ENCODE results near the gene KRT74. TPM values are rescaled to one million over a fixed set of nuclear protein-coding genes. Genes with fewer than 3 reads are reported as not detected.

Gene KRT74
- total RNA-seq, 1 experiment from 2014 or later: not detected

DNA sequence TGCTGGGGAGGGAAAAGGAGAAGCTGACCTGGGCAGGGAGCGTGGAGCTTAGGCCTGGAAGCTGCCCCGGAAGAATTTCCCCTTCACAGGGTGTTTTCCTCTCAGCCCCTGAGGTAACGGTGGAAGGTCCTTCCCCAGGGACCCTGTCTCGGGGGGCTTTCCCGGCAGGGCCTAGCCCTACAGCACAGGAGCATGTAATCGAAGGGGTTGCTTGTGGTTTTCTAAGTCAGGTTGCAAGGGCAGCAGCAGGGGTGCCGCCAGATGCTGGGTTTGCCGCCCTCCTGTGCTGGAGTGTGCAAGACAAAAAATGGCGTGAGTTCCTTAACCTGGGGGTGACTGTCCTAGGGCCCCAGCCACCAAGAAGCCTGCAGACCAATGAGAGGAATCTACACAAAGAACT, 1.6 kb upstream of the KRT74 start:
- no peak for DNase-seq (ENCODE audit: low read depth)

DNA sequence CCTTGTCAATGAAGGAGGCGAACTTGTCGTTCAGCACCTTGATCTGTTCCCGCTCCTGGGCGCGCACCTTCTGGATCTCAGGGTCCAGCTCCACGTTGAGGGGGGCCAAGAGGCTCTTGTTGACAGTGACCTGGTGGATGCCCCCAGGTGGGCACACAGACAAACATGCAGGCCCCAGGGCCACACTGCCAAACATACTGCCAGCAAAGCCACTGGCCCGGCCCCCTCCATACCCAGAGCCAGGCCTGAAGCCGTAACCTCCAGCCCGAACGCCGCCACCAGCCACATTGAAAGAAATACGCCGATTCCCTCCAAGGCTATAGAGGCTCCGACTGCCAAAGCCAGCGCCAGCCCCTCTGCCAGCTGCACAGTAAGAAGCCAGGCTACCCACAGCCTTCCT, 337 bp downstream of the KRT74 start:
- DNase-seq (ENCODE audit: low read depth): no peak

DNA sequence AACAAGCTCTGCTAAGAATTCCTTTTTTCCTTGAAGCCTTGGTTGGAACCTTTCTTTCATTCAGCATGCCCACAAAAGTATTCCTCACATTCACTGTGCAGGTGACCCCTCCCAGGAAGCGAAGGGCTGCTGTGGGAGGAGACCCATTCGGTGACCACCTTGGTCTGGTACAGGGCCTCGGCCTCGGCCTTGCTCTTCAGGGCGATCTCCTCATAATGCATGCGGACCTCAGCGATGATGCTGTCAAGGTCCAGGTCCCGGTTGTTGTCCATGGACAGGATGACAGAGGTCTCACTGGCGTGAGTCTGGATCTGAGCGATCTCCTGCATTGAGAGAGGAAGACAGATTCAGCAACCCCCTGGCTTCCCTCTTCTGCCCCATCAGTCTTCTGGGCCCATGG, 3.1 kb downstream of the KRT74 start:
- DNase-seq (ENCODE audit: low read depth): no peak

DNA sequence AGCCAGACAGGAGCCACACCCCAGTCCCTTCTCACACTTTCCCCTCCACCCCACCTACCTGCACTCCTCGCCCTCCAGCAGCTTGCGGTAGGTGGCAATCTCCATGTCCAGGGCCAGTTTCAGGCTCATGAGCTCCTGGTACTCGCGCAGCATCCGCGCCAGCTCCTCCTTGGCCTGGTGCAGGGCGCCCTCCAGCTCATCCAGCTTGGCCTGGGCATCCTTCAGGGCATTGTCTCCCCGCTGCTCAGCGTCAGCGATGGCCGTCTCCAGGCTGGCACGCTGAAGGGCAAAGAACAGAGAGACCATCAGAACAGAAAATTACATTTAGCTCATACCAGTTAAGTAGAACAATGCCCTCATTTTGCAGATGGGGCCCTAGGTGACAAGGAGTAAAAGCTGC, 5.5 kb downstream of the KRT74 start:
- DNase-seq (ENCODE audit: low read depth): no peak

DNA sequence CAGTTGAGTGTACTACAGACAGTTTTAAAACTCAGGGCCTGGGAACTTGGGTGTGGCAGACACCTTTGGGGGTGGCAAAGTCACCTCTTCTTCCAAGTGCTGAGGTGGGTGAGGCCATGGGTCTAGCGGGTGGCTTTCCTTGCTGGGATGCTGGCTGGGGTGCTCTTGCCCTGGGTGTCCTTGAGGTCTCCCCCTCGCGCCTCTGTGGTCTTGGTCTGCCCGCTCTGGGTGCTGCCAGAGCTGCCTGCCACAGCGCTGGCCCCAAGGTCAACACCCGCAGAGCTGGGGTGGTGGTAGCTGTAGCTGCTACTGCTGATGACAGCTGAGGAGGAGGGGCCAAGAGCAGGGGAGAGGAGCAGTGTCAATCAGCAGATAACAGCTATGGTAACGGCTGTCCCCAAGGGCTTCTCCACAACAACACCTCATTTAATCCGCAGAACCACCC, 6.8 kb downstream of the KRT74 start:
- DNase-seq (ENCODE audit: low read depth): no peak

DNA sequence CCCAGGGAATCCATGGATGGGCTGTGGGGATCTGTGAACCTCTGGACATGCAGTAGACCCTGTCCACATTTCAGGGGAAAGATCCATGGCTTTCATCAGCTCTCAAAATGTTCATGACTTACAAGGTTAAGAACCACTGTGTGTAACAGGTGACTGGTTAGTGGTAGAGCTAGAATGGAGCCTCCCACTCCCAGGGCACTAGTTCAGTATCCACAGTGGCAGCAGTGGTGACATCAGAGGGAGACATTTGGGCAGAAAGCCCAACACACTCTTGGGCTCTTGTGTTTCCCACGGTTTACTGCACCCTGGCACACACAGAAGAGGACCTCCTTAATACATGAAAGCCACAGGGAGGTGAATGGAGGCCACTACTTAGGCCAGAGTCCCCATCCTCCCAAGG, 9.1 kb downstream of the KRT74 start:
- DNase-seq (ENCODE audit: low read depth): no peak

DNA sequence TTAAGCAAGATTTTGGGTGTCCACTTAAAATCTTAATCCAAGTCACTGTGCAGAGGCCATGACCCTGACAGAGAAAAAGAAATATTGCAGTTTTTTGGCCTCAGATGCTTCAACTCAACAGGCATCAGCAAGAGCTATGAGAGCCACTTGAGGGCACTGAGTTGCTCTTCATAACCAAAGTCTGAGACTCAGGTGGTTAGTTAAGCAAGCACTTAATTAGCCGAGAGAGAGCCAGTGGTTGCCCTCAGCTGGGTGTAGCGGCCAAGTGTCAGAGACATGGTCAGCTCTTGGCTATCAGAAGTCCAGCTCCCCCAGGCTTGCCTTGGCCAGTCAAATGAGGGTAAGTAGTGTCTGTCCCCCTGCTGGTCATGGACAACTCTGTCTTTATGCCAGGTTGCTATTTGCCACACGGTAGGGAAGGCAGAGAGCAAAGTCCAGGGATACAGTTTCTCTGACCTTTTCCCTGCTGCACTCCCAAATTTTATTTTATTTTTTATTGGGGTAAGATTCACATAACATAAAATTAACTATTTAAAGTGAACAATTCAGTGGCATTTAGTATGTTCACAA, 11.7 kb downstream of the KRT74 start:
- DNase-seq (ENCODE audit: low read depth): peak; percentile 9

DNA sequence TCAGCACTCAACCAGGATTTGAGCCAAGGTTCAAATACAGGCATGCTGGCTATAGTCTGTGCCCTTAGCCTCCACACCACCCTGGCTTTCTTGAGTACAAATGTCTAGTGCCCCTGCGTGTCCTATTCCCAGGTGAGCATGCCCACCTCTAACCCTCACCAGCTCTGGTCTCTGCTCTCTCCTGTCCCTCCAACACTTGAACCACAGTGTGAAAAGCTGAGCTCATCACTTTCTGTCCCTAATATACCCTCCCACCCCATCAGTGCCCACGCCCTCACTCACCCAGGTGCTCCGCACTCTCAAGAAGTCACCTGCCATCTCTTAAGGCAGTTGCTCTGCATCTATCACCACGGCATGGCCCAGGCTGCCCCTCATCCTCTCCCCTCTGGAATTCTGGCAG, 13.7 kb downstream of the KRT74 start:
- DNase-seq (ENCODE audit: low read depth): no peak

DNA sequence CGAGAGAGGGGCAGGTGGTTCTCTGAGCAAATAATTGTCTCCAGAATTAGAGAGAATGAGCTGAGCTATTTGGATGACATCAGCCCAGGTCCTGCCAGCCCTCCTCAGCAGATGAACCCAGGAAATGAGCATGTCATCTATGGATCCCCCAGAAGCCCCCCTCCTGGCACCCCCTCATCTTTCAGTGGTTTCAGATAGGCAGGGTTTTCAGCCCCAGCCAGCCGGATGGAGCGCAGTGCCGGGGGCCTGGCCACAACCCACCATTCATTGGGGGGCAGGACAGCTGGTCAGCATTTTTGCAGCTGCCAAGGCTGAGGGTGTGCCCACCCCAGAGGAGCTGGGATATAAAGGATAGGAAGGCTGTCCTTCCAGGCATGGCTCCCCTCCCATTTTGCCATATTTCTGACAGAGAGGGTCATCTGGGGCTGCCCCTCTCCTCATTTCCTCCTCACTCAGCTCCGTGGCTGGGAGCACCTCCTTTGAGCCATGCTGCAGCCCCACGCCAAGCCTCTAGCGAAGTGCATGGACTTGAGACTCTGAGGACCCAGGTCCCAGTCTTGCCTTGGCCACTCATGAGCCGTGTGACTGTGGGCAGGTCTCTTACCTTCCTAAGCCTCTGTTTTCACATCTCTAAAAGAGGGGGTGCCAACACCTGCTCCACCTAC, 14.7 kb downstream of the KRT74 start:
- no peak for DNase-seq (ENCODE audit: low read depth)

DNA sequence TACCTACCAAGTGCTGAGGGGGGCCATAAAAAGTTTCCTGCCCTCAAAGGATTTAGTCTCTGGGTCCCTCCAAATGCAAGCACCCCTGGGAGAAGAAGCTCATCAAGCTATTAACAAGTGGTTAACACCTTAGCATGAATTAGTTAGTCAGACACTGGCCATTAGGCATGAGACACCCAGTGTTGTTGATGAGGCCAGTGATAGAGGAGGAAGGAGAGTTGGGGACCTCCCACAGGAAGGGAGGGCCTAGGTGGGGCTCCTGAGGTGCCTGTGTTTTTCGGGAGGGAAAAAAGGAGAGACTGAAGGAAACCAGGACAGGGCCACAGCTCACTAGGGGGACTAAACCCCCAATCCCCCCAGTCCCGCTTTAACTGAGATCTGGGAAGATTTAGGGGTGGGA, 16.2 kb downstream of the KRT74 start:
- no peak for DNase-seq (ENCODE audit: low read depth)

DNA sequence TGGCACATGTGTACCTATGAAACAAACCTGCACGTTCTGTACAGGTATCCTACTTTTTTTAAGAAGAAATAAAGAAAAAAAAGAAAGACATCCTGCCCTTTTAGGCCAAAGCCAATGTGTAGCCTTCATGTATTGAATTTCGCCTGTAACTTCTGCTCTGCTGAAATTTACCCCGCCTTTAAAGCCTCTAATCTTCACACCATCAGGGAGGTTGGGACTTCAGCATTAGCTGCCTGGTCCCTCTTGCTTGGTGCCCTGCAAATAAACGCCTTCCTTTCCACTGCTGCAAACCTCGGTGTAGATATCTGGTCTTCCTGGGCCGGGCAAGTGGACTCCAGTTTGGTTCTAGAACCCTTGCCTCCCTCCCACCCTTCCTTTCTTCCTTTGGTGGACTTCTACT, 18.1 kb downstream of the KRT74 start:
- no peak for DNase-seq (ENCODE audit: low read depth)

DNA sequence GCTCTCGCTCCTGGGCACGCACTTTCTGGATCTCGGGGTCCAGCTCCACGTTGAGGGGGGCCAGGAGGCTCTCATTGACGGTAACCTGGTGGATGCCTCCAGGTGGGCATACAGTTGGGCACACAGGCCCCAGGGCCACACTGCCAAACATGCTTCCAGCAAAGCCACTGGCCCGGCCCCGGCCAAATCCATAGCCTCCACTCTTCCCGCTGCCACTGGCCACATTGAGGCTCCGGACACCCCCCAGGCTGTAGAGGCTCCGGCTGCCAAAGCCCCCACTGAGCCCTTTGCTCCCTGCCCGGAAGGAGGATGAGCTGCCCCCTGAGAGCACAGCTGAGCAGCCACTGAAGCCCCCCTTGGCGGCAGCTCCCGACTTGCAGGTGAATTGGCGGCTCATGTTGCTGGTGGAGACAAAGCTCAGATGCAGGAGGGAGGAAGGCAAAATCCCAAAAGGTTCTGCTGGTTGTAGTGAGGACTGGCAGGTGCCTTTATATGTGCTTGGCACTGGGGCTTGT, 20.9 kb downstream of the KRT74 start, which contains the start of gene KRT71:
Gene KRT71 (minus strand): TSS at position 465 of the 515 bp plus-strand sequence. CDS start 68 bp downstream, at position 397.
- no peak for DNase-seq (ENCODE audit: low read depth)

DNA sequence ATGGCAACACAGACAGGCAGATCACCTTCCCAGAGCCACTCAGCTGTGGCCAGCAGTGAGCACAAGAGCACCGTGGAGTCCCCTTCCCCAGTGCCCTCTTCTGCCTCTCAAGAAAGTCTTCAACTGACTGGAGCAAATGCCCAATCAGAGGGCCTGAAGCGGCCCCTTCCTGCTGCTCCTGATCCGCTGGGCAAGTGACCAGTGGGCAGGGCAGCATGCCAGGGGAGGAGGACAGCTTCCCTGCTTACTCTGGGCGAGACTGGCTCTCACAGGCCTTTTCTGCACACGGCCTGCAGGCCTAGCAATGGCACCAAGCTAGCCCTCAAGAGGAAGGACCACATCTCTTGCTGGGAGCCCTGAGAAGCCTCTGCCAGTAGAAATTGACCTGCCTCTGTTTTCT, 21.6 kb downstream of the KRT74 start:
- peak; percentile 15 for DNase-seq (ENCODE audit: low read depth)

DNA sequence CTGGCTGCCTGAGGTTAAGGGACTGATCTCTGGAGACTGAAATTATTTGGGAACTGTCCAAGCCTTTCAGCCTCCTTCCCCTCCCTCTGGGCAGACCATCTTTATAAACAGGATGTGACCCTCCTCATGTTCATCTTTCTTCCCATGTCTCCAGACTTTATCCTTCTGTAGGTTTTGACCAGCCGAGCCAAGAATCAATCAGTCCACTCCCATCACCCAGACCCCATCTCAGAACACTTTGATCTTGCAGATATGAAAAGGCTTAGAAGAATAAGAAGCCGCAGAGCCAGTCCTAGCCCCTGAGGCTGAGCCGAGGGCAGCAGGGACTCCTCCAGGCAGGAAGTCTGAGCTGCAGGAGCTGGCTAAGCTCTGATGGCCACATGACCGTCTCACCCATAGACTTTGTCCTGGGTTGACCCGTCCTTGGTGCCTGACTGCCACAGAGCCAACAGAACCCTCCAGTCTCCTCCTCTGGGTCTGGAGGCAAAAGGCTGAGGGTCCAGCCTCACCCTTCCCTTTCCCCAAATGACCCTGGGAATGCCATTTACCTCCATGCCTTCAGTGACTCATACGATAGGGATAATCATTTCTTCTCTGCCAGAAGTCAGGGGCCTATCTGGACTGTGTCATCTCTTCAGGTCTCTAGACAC, 22.3 kb downstream of the KRT74 start:
- peak; percentile 39 for DNase-seq (ENCODE audit: low read depth)

DNA sequence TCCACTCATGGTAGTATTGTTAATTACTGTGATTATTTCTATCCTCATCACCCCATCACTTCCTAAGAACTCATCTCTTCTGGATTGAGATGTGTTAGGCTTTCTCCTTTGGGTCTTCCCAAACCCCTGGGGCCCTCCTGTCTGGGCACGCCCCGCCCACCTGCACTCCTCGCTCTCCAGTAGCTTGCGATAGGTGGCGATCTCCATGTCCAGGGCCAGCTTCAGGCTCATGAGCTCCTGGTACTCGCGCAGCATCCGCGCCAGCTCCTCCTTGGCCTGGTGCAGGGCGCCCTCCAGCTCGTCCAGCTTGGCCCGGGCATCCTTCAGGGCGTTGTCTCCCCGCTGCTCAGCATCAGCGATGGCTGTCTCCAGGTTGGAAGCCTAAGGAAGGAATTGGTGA, 27.5 kb downstream of the KRT74 start:
- no peak for DNase-seq (ENCODE audit: low read depth)

DNA sequence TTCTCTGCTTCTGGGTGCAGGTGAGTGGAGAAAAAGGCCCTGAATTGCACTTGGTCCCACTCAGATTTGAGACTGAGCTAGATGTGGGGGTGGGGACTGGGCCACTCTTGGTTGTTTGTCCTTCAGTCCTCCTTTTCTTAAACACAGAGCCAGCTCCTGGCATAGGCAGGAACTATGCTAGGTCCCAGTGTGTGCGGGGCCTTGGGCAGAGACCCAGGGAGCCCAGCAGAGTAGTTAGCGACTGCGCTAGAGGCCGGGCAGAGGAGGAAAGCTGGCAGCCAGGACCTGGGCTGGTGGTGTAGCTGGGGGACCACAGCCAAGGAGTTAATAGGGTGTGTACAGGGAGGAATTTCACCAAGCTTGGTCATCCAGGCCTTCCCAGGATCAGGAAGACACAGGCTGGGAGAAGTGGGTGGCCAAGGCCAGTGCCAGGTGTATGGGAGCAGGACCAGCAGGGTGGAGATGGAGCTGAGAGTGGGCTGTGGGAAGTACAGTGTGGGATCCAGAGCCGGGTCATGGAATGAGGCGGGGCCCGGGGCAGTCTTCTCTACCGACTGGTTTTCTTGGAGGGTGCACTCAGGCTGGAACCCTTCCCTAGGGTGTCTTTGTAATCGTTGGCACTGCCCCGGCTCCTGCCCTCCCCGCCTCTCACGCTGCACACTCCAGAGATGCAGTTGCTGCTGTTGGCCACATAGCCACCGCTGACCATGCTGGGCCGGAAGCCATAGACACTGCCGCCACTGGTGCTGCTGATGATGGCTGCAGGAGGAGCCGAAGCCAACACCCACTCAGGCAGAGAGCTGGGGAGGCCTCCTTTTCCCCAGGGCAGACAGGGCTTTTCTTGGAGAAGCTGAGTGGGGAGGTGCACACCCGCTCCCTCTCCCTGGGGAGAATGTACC, 29.4 kb downstream of the KRT74 start:
- peak; percentile 16 for DNase-seq (ENCODE audit: low read depth)

DNA sequence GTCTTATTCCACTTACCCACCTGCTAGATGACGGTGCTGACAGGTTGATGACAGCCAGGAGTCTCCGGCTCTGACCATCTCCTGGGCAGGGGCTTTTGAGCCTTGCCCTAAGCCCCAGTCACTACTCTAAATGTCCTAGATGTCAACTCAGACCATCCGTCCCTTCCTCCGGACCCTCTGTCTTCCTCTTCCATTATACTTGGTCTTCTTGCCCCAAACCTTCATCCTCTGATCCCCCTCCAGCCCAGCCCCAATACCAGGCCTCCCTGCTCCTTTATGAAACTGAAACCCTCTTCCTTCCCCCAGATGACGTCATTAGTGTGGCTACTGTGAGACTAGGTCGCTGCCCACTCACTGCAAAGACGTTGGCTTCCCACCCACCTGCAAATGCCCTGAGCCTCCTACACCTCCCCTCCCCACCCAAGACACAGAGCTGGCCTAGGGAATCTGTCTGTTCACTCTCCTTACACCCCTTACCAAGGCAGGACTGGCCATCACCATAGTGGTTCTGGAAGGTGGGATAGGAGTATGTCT, 30.8 kb downstream of the KRT74 start:
- no peak for DNase-seq (ENCODE audit: low read depth)

DNA sequence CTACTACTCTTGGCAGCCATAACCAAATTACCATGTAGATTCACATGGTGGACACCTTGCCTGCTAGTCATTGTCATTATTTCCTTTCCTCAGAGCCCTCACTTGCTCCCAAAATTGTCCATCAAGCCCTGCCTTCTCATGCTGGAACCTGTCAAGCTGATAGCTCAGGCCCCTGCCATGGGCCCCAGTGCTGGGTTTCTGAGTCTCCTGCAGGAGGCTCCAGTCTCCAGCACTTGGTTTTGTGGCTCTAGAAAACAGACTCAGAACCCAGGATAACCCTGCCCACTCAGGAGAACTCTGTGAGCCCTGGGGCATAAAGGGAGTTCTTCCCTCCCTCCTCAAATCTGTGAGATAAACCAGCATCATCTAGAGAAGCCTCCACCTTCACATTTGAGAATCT, 31.5 kb downstream of the KRT74 start:
- DNase-seq (ENCODE audit: low read depth): no peak

DNA sequence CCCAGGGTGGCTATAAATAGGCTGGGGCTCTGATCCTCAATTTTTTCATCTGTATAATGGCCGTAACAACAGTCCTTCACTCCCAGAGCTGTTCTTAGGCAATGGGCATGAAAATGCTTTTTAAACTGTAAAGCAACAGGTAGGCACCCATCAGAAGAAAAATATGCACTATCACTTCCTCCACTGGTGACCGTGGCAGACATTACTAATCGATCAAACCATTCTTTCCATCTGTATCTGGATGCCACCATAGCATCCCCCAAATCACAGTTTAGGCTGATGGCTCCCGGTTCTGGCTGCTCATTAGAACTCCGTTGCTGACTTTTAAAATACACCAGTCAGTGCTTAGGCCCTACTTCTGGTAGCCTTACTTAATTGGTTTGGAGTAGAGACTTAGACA, 31.9 kb downstream of the KRT74 start:
- DNase-seq (ENCODE audit: low read depth): no peak

DNA sequence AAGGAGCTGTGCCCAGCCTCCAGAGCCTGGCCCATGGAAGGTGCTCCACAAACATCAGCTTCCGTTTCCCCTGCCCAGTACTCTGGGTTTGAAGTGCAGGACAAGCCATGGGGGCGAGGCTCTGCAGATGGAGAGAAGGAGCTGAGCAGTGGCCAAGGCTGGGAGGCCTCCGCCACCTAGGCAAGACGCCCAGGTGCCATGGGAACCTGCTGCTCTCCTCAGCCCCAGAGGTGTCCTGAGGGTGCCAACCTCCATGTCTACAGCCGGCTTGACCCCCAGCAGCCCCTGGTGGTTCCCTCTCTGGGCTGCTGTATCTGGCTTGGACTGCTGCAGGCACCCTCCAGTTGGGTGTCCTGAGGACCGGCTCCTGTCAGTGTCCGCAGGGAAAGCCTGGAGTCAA, 33.1 kb downstream of the KRT74 start:
- DNase-seq (ENCODE audit: low read depth): no peak

DNA sequence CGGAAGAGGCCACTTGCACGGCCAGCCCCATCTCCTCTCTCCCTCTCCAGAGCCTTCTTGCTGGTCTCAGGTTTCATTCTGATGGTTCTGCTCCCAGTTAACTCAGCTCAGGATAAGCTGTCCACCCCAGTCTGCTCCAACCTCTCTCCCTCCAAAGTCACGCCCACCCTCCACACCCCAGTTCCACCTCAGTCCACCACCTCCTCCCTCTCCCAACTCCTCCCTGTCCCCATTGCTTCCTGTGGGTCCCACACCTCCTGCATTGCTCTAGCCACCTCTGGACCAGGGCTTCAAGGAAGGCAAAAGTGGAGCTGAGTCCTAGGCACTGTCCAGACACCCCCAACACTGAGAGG, 33.8 kb downstream of the KRT74 start:
- no peak for DNase-seq (ENCODE audit: low read depth)

Measured in M059J (cell line).